ENCODE data around the gene MOB4. TPM values are rescaled to one million over a fixed set of nuclear protein-coding genes. Genes with fewer than 3 reads are reported as not detected.

MOB4 gene
- total RNA-seq, 4 donors from 2014 or later, result 32.0 to 53.9 (median 36.8) TPM

- ATAC-seq, result no peak
- Histone ChIP-seq H3K4me1 (peaks cover 12 to 39% (median 15%) of the 10 kb centered on the region in 3 donors), H3K9me3 (no peaks in the 10 kb centered on the region), H3K27ac (peak overlapping the region in 3 of 4 donors; percentile 29 to 97 (median 96)), H3K4me3 (no peak overlapping the region), H3K27me3 (no peaks in the 10 kb centered on the region), H3K36me3 (peaks cover 0 to 30% of the 10 kb centered on the region in 2 donors)
- 55 to 72% methylated on average over 4 of the region's 4 CpGs for WGBS, 2 donors (ENCODE audit: low coverage in 1 of 2)
- no peak for TF ChIP-seq POLR2A (IDR thresholded peaks at IDR 0.05)
- TF ChIP-seq POLR2AphosphoS5 (IDR thresholded peaks at IDR 0.05), result no peak
- TF ChIP-seq EP300 (IDR thresholded peaks at IDR 0.05), result no peak
- TF ChIP-seq CTCF (IDR thresholded peaks at IDR 0.05), result no peak
Measured at GRCh38 chr2:197502201-197502600, 13.7 kb upstream of the MOB4 start.

GRCh38 chr2:197502685-197503084, 13.2 kb upstream of the MOB4 start:
- 56 to 73% methylated on average over 4 of the region's 4 CpGs for WGBS, 2 donors (ENCODE audit: low coverage in 1 of 2)
- TF ChIP-seq CTCF (IDR thresholded peaks at IDR 0.05), result no peak
- no peak for TF ChIP-seq EP300 (IDR thresholded peaks at IDR 0.05)
- TF ChIP-seq POLR2AphosphoS5 (IDR thresholded peaks at IDR 0.05), result no peak
- no peak for TF ChIP-seq POLR2A (IDR thresholded peaks at IDR 0.05)
- H3K4me3 ChIP-seq, result no peak overlapping the region
- peak overlapping the region in 2 of 4 donors; percentile 29 to 97 for H3K27ac ChIP-seq
- H3K9me3 ChIP-seq, result no peaks in the 10 kb centered on the region
- ATAC-seq, result no peak
- peaks cover 0 to 30% of the 10 kb centered on the region in 2 donors for H3K36me3 ChIP-seq
- H3K4me1 ChIP-seq, result peaks cover 10 to 34% (median 15%) of the 10 kb centered on the region in 3 donors
- no peaks in the 10 kb centered on the region for H3K27me3 ChIP-seq

DNA sequence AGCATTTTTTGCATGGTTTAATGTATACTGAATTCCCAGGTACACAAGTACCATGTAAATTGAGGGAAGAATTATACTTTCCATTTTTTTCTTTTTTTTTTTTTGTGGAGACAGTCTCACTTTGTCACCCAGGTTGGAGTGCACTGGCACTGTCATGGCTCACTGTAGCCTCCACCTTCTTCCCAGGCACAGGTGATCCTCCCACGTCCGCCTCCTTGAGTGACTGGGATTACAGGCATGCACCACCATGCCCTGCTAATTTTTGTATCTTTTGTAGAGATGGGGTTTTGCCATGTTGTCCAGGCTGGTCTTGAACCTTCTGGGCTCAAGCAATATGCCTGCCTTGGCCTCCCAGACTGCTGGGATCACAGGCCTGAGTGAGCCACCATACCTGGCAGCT, 11.9 kb upstream of the MOB4 start:
- 86 to 87% methylated on average over 2 of the region's 2 CpGs for WGBS, 2 donors (ENCODE audit: low coverage in 1 of 2)

DNA sequence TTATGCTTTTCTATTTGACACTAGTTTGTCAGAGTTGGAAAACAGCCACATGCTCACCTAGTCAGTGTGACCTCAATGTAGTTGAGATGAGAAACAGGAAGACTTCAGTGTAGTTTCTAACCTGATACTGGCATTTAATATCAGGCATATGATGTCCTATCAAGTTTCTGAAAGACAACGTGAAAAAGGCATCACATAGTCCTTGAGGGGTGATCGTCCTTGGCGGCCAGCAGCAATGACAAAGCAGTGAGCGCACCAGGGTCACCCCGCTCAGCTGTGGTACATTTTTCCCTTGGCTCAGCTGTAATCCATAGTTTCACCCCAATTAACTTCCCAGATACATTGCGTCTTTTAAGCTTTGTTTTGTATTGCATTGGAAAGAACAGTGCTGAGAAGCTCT, 11.4 kb upstream of the MOB4 start:
- WGBS, 2 donors (ENCODE audit: low coverage in 1 of 2), result 82 to 96% methylated on average over 3 to 6 of the region's 6 CpGs

More for the DNA sequence above, 11.9 kb upstream of the MOB4 start:
- no peak overlapping the region for H3K4me3 ChIP-seq
- H3K9me3 ChIP-seq, result no peaks in the 10 kb centered on the region
- no peak for ATAC-seq
- H3K4me1 ChIP-seq, result peaks cover 2 to 21% (median 6%) of the 10 kb centered on the region in 3 donors
- no peaks in the 10 kb centered on the region for H3K27me3 ChIP-seq
- no peak overlapping the region for H3K27ac ChIP-seq
- TF ChIP-seq EP300 (IDR thresholded peaks at IDR 0.05) (no peak), POLR2AphosphoS5 (IDR thresholded peaks at IDR 0.05) (no peak)
- H3K36me3 ChIP-seq, result peaks cover 0 to 30% of the 10 kb centered on the region in 2 donors

DNA sequence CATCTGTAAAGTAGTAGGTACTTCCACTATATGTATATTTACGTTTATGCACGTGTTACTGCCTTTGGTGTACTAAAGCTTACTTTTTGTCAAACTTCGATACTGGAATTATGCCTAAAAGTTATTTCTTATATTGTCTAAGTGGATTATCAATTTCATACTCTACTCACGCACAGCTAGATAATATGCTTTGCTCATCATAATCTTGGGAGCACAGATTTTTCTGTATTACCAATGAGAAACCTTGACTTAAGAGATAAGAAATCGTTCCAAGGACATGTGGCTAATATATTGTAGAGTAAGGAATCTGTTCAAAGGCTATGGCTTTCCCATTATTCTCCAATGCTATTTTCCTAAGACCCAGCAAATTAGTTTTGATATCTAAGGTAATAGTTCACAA, 9.2 kb upstream of the MOB4 start:
- no peaks in the 10 kb centered on the region for H3K9me3 ChIP-seq

More for the DNA sequence above, 11.4 kb upstream of the MOB4 start:
- peaks cover 0 to 30% of the 10 kb centered on the region in 2 donors for H3K36me3 ChIP-seq
- no peaks in the 10 kb centered on the region for H3K27me3 ChIP-seq
- H3K4me1 ChIP-seq, result peaks cover 2 to 21% (median 6%) of the 10 kb centered on the region in 3 donors
- TF ChIP-seq EP300 (IDR thresholded peaks at IDR 0.05) (no peak), POLR2AphosphoS5 (IDR thresholded peaks at IDR 0.05) (no peak), POLR2A (IDR thresholded peaks at IDR 0.05) (no peak), CTCF (IDR thresholded peaks at IDR 0.05) (no peak)
- H3K9me3 ChIP-seq, result no peaks in the 10 kb centered on the region
- ATAC-seq, result no peak
- H3K27ac ChIP-seq, result no peak overlapping the region
- H3K4me3 ChIP-seq, result no peak overlapping the region

More for the DNA sequence above, 9.2 kb upstream of the MOB4 start:
- 90 to 100% methylated on average over 5 of the region's 5 CpGs for WGBS, 2 donors (ENCODE audit: low coverage in 1 of 2)
- TF ChIP-seq CTCF (IDR thresholded peaks at IDR 0.05) (no peak), POLR2AphosphoS5 (IDR thresholded peaks at IDR 0.05) (no peak), POLR2A (IDR thresholded peaks at IDR 0.05) (no peak), EP300 (IDR thresholded peaks at IDR 0.05) (no peak)
- no peak for ATAC-seq
- H3K4me3 ChIP-seq, result no peak overlapping the region
- peaks cover 0 to 30% of the 10 kb centered on the region in 2 donors for H3K36me3 ChIP-seq
- H3K4me1 ChIP-seq, result peaks cover under 1 to 13% (median under 1%) of the 10 kb centered on the region in 3 donors
- no peaks in the 10 kb centered on the region for H3K27me3 ChIP-seq
- H3K27ac ChIP-seq, result no peak overlapping the region
